ENCODE results near the gene KLHL29. TPM values are rescaled to one million over a fixed set of nuclear protein-coding genes. Genes with fewer than 3 reads are reported as not detected.

KLHL29 gene
- total and polyA plus RNA-seq, 2 donors (not counting 1 experiment from before 2014, with no cell fraction given): 1.3 to 3.4 TPM

DNA sequence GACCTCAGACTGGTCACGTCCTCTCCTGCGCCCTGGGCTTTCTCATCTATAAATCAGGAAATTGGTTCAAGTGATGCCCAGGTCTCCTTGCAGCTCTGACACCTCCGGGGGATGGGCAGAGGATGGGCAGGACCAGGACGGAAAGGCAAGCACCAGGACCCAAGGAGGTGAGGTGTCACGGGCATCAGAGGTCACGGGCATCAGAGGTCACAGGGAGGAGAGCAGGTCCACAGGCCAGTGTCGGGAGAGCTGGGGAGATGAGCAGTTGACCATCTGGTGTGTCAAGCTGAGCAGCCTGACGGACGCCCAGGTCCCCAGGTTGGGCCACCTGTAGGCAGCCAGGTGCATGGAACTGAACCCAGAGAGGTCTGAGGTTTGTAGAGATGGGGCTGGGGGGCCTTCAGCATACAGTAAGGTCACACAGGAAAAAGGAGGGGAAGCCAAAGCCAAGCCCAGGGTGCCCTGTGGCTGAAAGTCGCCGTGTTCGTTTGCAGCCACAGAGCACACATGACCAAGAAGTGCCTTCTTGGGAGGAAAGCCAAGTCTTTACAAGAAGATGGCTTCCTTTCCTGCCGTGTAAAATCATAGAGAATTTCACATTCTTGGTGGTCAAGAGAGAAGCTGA is 301.5 kb downstream of the KLHL29 start:
- Mint-ChIP-seq H3K4me3 (no peak overlapping the region), H3K27ac (no peak overlapping the region)
- CTCF ChIA-PET: no interaction called here

DNA sequence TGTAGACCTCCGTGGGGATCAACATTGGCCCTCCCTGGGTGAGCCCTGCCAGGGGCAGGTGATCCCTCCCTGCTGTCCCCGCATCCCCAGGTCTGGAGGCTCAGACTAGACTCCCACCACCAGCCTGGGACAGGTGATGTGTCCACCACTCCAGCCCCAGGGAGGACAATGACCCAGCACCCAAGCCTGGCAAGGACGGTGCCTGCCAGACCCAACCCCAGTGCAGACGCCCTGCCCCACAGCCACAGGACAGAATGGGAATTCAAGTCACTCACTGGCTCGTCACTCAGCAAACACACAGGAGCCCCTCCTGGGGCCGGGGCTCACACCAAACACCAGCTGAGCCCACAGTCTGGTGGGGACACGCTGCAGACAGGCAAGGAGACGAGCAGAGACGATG is 302.2 kb downstream of the KLHL29 start:
- POLR2A ChIA-PET: no interaction called here
- 92% methylated on average over 8 of the region's 9 CpGs for WGBS (ENCODE audit: insufficient coverage)
- Mint-ChIP-seq H3K27ac (no peak overlapping the region), H3K27me3 (no peaks in the 10 kb centered on the region), H3K4me1 (peaks cover 2% of the 10 kb centered on the region), H3K4me3 (no peak overlapping the region), H3K9me3 (ENCODE audit: insufficient read depth) (no peaks in the 10 kb centered on the region)
- TF ChIP-seq, protein P1, sequence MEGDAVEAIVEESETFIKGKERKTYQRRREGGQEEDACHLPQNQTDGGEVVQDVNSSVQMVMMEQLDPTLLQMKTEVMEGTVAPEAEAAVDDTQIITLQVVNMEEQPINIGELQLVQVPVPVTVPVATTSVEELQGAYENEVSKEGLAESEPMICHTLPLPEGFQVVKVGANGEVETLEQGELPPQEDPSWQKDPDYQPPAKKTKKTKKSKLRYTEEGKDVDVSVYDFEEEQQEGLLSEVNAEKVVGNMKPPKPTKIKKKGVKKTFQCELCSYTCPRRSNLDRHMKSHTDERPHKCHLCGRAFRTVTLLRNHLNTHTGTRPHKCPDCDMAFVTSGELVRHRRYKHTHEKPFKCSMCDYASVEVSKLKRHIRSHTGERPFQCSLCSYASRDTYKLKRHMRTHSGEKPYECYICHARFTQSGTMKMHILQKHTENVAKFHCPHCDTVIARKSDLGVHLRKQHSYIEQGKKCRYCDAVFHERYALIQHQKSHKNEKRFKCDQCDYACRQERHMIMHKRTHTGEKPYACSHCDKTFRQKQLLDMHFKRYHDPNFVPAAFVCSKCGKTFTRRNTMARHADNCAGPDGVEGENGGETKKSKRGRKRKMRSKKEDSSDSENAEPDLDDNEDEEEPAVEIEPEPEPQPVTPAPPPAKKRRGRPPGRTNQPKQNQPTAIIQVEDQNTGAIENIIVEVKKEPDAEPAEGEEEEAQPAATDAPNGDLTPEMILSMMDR (IDR thresholded peaks at IDR 0.05): no peak
- no peak for TF ChIP-seq EZH2 (IDR thresholded peaks at IDR 0.05; ENCODE audit: borderline replicate concordance, insufficient read depth, low read depth, low read length, poor library complexity, severe bottlenecking)
- intact Hi-C loops (cut with micrococcal nuclease): no loop called here
- Histone ChIP-seq H3K79me2 (ENCODE audit: control insufficient read depth, insufficient read depth, low read length) (no peaks in the 10 kb centered on the region), H3K27ac (ENCODE audit: low read length in 2 of 2) (no peak overlapping the region), H3K4me1 (ENCODE audit: control insufficient read depth in 2 of 2, insufficient read depth in 2 of 2, low read length in 2 of 2) (no peaks in the 10 kb centered on the region), H3K9ac (ENCODE audit: low read length) (no peak overlapping the region), H3K4me3 (ENCODE audit: control extremely low read depth in 1 of 5, extremely low read depth in 1 of 5, insufficient read depth in 1 of 5, low read depth in 2 of 5, low read length in 4 of 5) (no peak overlapping the region), H3K27me3 (replicated peaks in 1 of 4; ENCODE audit: control extremely low read depth in 1 of 4, control insufficient read depth in 3 of 4, insufficient read depth in 4 of 4, low read length in 3 of 4) (no peaks in the 10 kb centered on the region), H4K20me1 (ENCODE audit: control insufficient read depth, insufficient read depth, low read length, poor library complexity, severe bottlenecking) (no peaks in the 10 kb centered on the region), H3K36me3 (replicated peaks in 1 of 2; ENCODE audit: control extremely low read depth in 1 of 2, control insufficient read depth in 1 of 2, extremely low read depth in 1 of 2, insufficient read depth in 2 of 2, low read length in 1 of 2) (no peaks in the 10 kb centered on the region), H2AFZ (ENCODE audit: insufficient read depth, low read depth, low read length, poor library complexity, severe bottlenecking) (no peak overlapping the region), H3K4me2 (replicated peaks; ENCODE audit: low read depth, low read length, poor library complexity, severe bottlenecking) (no peak overlapping the region), H3K9me3 (ENCODE audit: control extremely low read depth in 1 of 3, control insufficient read depth in 2 of 3, insufficient read depth in 1 of 3, low read length in 2 of 3) (peaks cover 0 to 6% (median 0%) of the 10 kb centered on the region in 3 donors)
- CTCF ChIA-PET: no interaction called here
- DNase-seq: no peak
- ATAC-seq (ENCODE audit: low read depth): no peak

More for the DNA sequence above, 301.5 kb downstream of the KLHL29 start:
- Histone ChIP-seq H3K4me2 (replicated peaks; ENCODE audit: low read depth, low read length, poor library complexity, severe bottlenecking) (no peak overlapping the region), H3K9me3 (ENCODE audit: control extremely low read depth in 1 of 3, control insufficient read depth in 2 of 3, insufficient read depth in 1 of 3, low read length in 2 of 3) (peaks cover 0 to 9% (median 0%) of the 10 kb centered on the region in 3 donors), H3K4me1 (ENCODE audit: control insufficient read depth in 2 of 2, insufficient read depth in 2 of 2, low read length in 2 of 2) (no peaks in the 10 kb centered on the region), H4K20me1 (ENCODE audit: control insufficient read depth, insufficient read depth, low read length, poor library complexity, severe bottlenecking) (no peaks in the 10 kb centered on the region), H3K9ac (ENCODE audit: low read length) (no peak overlapping the region), H3K4me3 (ENCODE audit: control extremely low read depth in 1 of 5, extremely low read depth in 1 of 5, insufficient read depth in 1 of 5, low read depth in 2 of 5, low read length in 4 of 5) (no peak overlapping the region), H3K36me3 (replicated peaks in 1 of 2; ENCODE audit: control extremely low read depth in 1 of 2, control insufficient read depth in 1 of 2, extremely low read depth in 1 of 2, insufficient read depth in 2 of 2, low read length in 1 of 2) (no peaks in the 10 kb centered on the region), H3K27ac (ENCODE audit: low read length in 2 of 2) (no peak overlapping the region), H2AFZ (ENCODE audit: insufficient read depth, low read depth, low read length, poor library complexity, severe bottlenecking) (no peak overlapping the region), H3K79me2 (ENCODE audit: control insufficient read depth, insufficient read depth, low read length) (no peaks in the 10 kb centered on the region), H3K27me3 (replicated peaks in 1 of 4; ENCODE audit: control extremely low read depth in 1 of 4, control insufficient read depth in 3 of 4, insufficient read depth in 4 of 4, low read length in 3 of 4) (no peaks in the 10 kb centered on the region)
- intact Hi-C loops (cut with micrococcal nuclease): no loop called here
- POLR2A ChIA-PET: no interaction called here
- TF ChIP-seq EZH2 (IDR thresholded peaks at IDR 0.05; ENCODE audit: borderline replicate concordance, insufficient read depth, low read depth, low read length, poor library complexity, severe bottlenecking): no peak
- TF ChIP-seq, protein P1 (IDR thresholded peaks at IDR 0.05): no peak
- Mint-ChIP-seq H3K4me1 (peaks cover 2% of the 10 kb centered on the region), H3K27me3 (no peaks in the 10 kb centered on the region), H3K9me3 (ENCODE audit: insufficient read depth) (no peaks in the 10 kb centered on the region)
- WGBS (ENCODE audit: insufficient coverage): 79% methylated on average over 13 of the region's 13 CpGs
- DNase-seq (no peak), ATAC-seq (ENCODE audit: low read depth) (no peak)

All from B cell (primary cell).